ENCODE results near the gene C4orf50.

Gene C4orf50

GRCh38 chr4:6046526-6047129 is 28.4 kb upstream of the C4orf50 start:
- POLR2A ChIA-PET (ENCODE audit: low non-redundant PET), result no interaction called here
- CTCF ChIA-PET, result no interaction called here
- no peak for DNase-seq (ENCODE audit: low spot score)
- no peak for TF ChIP-seq CTCF (conservative IDR thresholded peaks at IDR 0.05; ENCODE audit: low read depth)
- no peak overlapping the region for H3K27ac ChIP-seq

- ChIA-PET CTCF (no interaction called here), POLR2A (ENCODE audit: low non-redundant PET) (no interaction called here)
- no peak for DNase-seq (ENCODE audit: low spot score)
- TF ChIP-seq CTCF (conservative IDR thresholded peaks at IDR 0.05; ENCODE audit: low read depth), result no peak
- H3K27ac ChIP-seq, result no peak overlapping the region
Observed at GRCh38 chr4:6044805-6045204, 26.6 kb upstream of the C4orf50 start.

- H3K27ac ChIP-seq, result no peak overlapping the region
- no peak for DNase-seq (ENCODE audit: low spot score)
- TF ChIP-seq CTCF (conservative IDR thresholded peaks at IDR 0.05; ENCODE audit: low read depth), result no peak
- ChIA-PET CTCF (no interaction called here), POLR2A (ENCODE audit: low non-redundant PET) (no interaction called here)
Observed at GRCh38 chr4:6044276-6044675, 26.0 kb upstream of the C4orf50 start.

- TF ChIP-seq CTCF (conservative IDR thresholded peaks at IDR 0.05; ENCODE audit: low read depth), result no peak
- DNase-seq (ENCODE audit: low spot score), result no peak
- ChIA-PET POLR2A (ENCODE audit: low non-redundant PET) (no interaction called here), CTCF (no interaction called here)
- H3K27ac ChIP-seq, result no peak overlapping the region
Observed at GRCh38 chr4:6043843-6044242, 25.6 kb upstream of the C4orf50 start.

GRCh38 chr4:6043188-6043587 is 25.0 kb upstream of the C4orf50 start:
- TF ChIP-seq CTCF (conservative IDR thresholded peaks at IDR 0.05; ENCODE audit: low read depth), result no peak
- CTCF ChIA-PET, result no interaction called here
- DNase-seq (ENCODE audit: low spot score), result no peak
- no peak overlapping the region for H3K27ac ChIP-seq
- POLR2A ChIA-PET (ENCODE audit: low non-redundant PET), result no interaction called here

GRCh38 chr4:6042293-6043063 is 24.2 kb upstream of the C4orf50 start:
- H3K27ac ChIP-seq, result no peak overlapping the region
- POLR2A ChIA-PET (ENCODE audit: low non-redundant PET), result no interaction called here
- no peak for TF ChIP-seq CTCF (conservative IDR thresholded peaks at IDR 0.05; ENCODE audit: low read depth)
- no peak for DNase-seq (ENCODE audit: low spot score)
- CTCF ChIA-PET, result no interaction called here
